GM18517 (cell line): ENCODE results near the gene NDUFV3.
"Not testable (repeated sequence)": the region's sequence is repeated elsewhere in the genome, so short reads cannot be mapped to it uniquely, and the experiment has no call there.

Experiments used
- ATAC-seq: cut with Tn5 transposase; IDR thresholded peaks from one replicate; pipeline ENCODE4 v1.9.1; 2021; ENCODE audit warnings: mild to moderate bottlenecking, moderate library complexity; ENCODE audit not compliant: unreplicated experiment

The NDUFV3 gene

DNA sequence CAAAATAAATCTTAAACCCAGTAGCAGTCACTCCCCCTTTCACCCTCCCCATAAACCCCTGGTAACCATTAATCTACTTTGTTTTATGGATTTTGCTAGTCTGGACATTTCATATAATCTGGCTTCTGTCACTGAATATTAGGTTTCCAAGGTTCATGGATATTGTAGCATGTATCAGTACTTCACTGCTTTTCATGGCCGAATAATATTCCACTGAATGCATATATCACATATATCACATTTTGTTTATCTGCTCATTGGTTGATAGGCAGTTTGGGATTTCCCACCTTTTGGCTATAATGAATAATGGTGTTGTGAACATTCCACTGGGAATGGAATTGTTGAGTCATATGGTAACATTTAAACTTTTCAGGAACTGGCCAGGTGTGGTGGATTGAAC is 9.2 kb upstream of the NDUFV3 start:
- no peak for ATAC-seq

GRCh38 chr21:42887326-42887725 is 5.8 kb upstream of the NDUFV3 start:
- ATAC-seq = no peak

GRCh38 chr21:42892582-42892930 is 553 bp upstream of the NDUFV3 start:
- peak; percentile 29 for ATAC-seq

- ATAC-seq = no peak
Observed at GRCh38 chr21:42900446-42900845, 7.3 kb downstream of the NDUFV3 start.

- ATAC-seq = no peak
Observed at GRCh38 chr21:42903817-42904216, 10.7 kb downstream of the NDUFV3 start.

- no peak for ATAC-seq
Observed at GRCh38 chr21:42905195-42905594, 12.1 kb downstream of the NDUFV3 start.

DNA sequence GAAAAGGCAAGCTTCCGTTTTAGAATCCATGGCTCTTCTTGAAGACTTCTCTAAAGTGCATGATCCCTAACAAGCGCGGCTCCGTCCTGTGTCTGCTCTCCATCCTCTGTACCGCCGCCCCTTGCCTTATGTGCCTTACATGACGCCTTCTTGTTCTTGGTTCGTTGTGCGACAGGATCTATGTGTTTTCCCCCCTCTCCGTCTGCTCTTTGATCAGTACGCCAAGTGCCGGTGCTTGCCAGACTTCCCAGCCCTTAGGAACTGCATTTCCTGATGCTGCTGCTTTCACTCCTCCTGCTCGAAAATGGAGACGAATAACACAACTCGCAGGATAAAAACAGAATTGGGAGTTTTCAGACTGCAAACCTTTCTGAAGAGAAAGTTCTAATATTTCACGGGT is 13.1 kb downstream of the NDUFV3 start:
- ATAC-seq = no peak

- ATAC-seq = not testable (repeated sequence)
Observed at GRCh38 chr21:42908484-42908883, 15.4 kb downstream of the NDUFV3 start.

DNA sequence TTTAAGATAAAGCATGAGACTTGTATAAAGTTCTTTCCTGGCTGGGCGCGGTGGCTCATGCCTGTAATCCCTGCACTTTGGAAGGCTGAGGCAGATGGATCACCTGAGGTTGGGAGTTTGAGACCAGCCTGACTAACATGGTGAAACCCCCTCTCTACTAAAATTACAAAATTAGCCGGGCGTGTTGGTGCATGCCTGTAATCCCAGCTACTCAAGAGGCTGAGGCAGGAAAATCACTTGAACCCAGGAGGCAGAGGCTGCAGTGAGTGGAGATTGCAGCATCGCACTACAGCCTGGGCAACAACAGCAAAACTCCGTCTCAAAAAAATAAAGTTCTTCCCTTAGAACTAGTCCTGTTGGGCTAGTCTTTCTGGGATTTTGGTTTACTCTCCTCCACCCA is 18.8 kb downstream of the NDUFV3 start:
- not testable (repeated sequence) for ATAC-seq

DNA sequence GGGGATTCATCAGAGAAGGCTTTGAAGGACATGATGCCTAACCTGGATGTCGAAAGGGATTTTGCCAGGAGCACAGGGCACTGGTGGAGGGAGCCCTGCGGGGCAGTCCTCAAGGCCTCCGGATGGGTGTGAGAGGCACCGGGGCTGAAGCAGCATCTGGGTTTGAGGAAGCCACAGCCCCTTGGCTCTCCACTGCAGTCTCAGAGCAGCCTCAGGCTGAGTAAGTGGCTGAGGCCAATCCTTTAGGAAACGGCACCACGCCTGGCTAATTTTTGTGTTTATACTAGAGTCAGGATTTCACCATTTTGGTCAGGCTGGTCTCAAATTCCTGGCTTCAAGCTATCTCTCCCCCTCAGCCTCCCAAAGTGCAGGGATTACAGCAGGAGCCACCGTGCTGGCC is 20.4 kb downstream of the NDUFV3 start:
- ATAC-seq = no peak

DNA sequence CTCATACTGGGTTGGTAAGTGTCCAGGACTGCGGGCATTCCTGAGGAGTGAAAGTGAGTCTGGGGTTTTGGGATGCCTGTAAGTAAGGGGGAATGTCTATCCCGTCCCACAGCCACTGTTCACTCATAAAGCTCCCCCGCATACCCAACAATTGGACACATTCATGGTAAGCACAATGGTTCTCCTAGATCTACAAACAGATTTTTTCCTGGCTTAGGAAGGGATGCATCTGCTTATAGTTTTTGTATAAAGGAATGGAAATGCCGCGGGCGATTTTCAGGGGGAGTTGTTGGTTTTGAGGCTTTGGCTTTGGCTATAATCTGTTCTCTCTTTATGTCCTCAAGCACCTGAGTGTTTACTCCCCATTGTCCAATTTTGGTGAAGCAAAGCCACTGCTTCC is 25.2 kb downstream of the NDUFV3 start:
- no peak for ATAC-seq

- no peak for ATAC-seq
Observed at GRCh38 chr21:42921927-42922326, 28.8 kb downstream of the NDUFV3 start.

- no peak for ATAC-seq
Observed at GRCh38 chr21:42922918-42923317, 29.8 kb downstream of the NDUFV3 start.

DNA sequence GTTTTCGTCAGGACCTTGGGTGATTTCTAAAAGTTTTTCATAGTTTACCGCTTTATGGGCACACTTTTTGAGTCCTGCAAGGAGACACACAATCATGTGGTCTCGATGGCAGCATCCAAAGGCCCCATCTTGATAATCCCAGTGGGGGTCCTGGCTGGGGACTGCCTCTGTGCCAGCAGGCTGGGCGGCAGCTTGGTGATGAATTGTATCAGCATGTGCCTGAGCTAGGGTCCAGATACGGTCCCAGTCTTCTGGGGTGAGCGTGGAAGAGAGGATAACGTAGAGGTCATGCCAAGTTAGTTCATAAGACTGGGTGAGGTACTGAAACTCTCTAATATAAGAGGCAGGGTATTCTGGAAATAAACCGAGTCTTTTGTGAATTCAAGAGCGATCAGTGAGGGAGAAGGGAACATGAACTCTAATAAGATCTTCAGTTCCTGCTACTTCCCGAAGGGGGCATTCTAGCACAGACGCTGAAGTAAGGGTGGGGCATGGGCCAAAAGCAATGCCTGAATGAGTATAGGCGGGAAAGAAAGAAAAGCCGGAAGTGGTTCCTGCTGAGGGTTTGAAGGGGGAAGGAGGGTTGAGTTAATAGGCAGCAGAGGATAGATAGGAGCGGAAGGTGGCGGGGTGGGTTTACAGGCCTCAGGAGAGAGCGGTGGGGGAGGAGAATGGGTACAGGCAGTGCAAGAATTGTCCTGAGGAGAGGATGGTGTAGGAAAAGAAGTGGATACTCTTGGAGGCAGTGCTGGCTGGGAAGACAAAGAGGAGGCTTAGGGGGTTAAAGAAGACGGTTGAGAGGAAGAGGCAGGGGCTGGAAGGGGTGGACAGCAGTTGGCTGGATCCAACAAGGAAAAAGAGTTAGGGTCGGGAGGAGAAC is 30.7 kb downstream of the NDUFV3 start:
- no peak for ATAC-seq

- no peak for ATAC-seq
Observed at GRCh38 chr21:42924433-42924751, 31.3 kb downstream of the NDUFV3 start.

- no peak for ATAC-seq
Observed at GRCh38 chr21:42925114-42925926, 32.2 kb downstream of the NDUFV3 start, which contains the start of gene ERVH48-1. ERVH48-1 (minus strand) TSS chr21:42925630; CDS start chr21:42919006, 6,624 bp downstream.

DNA sequence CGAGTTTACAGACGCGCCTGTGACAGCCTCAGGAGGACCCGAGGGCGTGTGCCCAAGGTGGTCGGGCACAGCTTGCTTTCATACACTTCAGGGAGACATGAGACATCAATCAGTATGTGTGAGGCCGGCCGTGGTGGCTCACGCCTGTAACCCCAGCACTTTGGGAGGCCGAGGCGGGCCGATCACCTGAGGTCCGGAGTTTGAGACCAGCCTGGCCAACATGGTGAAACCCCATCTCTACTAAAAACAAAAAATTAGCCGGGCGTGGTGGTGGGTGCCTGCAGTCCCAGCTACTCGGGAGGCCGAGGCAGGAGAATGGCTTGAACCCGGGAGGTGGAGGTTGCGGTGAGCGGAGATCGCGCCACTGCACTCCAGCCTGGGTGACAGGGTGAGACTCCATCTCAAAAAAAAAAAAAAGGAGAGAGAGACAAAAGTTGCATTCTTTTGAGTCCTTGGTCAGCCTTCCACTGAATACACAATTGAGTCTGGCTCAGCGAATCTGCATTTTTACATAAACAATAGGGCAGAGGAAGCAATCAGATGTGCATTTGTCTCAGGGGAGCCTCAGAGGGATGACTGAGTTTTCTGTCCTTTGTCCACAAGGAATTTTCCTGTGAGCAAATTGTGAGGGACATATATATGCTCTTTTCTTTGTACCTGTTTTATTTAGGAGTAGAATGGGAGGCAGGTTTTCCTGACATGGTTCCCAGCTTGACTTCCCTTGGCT is 34.5 kb downstream of the NDUFV3 start:
- ATAC-seq = not testable (repeated sequence)

DNA sequence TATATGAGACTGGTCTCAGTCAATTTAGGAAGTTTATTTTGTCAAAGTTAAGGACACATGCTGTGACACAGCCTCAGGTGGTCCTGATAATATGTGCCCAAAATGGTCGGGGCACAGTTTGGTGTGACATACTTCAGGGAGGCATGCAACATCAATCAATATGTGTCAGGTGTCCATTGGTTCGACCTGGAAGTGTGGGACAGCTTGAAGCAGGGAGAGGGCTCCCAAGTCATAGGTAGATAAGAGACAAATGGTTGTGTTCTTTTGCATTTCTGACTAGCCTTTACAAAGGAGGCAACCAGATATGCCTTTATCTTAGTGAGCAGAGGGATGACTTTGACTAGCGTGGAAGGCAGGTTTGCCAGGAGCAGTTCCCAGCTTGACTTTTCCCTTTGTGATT is 36.9 kb downstream of the NDUFV3 start:
- ATAC-seq = no peak

DNA sequence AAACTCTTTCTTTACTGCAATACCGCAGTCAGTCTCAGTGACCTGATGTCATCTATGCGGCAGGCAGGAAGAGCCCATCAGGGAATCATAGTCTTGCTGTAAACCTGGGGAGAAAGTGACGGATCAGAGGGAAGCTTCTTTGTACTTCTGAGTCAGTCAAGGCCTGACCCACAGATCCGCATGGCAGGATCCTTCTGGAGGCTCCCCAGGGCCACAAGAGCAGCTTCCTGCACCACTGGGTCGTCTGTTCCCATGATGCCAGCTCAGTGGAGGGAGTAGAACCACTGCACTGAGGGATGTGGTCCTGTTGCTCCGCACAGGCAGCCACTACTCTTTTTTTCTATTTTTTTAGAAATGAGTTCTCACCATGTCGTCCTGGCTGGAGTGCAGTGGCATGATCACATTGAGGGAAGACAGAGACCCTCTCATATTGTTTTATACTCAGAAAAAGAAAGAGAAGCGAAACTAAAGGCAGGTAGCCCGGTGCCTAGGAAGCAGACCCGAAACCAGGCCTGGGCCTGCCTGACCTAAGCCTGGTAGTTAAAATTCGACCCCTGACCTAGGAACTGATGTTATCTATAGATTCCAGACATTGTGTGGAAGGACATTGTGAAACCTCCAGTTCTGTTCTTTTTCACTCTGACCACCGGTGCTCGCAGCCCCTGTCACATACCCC is 38.6 kb downstream of the NDUFV3 start:
- ATAC-seq = no peak

GRCh38 chr21:42932378-42933136 is 39.4 kb downstream of the NDUFV3 start:
- ATAC-seq = not testable (repeated sequence)
